Measurements from ENCODE around the gene SUMO2.
A peak's percentile ranks its signal among the peaks of the same experiment; 100 is the strongest.

Gene SUMO2

DNA sequence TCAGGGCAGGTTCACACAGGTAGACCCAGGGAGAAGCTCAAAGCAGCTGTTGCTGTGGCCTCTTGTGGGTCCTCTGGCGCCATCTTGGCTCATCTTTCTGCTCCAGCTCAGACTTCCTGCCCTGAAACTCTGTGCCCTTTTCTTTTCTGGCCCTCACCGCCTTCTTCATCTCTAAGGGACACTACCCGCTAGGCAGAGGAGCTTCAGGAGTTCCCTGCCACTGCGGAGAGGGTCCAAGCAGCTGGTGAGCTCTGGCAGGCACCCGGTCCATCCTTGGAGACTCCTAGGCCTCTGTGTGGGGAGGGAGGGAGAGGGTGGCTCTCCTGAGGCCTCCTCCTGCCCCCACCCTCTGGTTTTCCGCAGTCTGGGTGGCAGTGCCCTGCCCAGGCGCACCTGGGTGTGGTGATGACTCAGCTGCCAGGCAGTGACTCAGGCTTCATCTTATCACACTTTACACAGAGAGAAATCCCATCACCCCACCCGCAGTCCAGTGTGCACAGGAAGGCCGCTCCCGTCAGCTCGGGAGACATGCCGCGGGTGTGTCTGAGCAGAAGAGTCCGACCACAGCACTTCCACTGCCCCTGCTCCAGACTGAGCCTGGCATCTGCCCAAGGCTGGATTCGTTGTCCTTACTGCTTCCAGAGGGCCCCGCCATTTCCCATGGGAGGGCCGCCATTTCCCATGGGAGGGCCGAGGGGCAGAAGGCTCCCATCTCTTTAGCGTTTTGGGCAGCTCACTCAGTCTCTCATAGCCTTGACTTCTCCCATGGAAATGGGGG is 58.5 kb downstream of the SUMO2 start:
- DNase-seq: peak in 3 of 51 donors; percentile 15 to 27 (median 20)

DNA sequence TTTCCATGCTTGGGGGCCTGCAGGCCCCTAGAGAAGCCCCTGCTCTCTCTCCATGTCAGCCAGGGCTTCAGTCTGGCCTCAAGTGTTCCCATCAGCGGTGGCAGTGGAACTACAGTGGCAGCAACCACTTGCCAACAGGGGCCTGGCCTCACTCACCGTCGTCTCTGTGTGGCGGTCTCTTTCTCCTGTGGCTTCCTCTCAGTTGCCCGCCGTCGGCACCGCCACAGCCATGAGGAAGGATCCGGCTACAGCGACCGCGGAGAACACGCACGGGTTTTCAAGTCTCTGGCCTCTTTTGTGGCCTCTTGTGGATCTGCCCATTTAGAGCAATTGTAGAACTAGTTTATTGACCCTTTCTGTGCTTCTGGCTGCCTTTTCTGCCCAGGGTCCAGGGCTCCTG is 64.5 kb downstream of the SUMO2 start:
- DNase-seq: no peak

DNA sequence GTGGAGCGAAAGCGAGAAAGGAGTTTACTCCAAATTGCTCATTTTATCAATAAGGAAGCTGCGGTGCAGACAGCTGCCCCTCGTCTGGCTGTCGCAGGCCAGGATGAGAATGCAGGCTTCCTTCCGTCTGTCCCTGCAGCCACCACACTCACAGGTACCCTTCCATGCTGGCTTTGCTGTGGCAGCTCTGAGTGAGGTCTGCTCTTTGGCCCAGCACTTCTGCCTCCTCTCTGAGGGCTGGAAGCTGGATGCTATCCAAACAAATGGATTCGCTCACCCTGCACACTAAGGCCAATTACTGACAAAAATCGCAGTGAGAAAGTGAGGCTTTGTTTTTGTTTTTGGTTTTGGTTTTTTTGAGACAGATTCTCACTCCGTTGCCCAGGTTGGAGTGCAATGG is 66.0 kb downstream of the SUMO2 start:
- DNase-seq: no peak

Data from hypothalamus (tissue), 51 donors.